Calu3 (cell line): Measurements from ENCODE around the gene KCTD4. TPM values are rescaled to one million over a fixed set of nuclear protein-coding genes. Genes with fewer than 3 reads are reported as not detected.

Experiments
- BruUV-seq: library from RNA; stranded (reverse); fragments of 400-500 nt; replicated peaks from 2 replicates; lab custom pipeline; 2021; lab: Mats Ljungman, UMichigan
- CTCF ChIA-PET: fragments of 300-600 bp; sonication (Branson Sonifier 250); formaldehyde crosslinking; loops from one replicate; lab custom pipeline; 2022; ENCODE audit warnings: antibody characterized with exemption; lab: Charles Lee
- DNase-seq: peaks from one replicate; pipeline ENCODE4 v3.0.0; 2022
- H3K27ac Mint-ChIP-seq: one replicate; pipeline ENCODE4 v1.8.0; 2022; ENCODE audit warnings: mixed read lengths; ENCODE audit not compliant: unreplicated experiment
- H3K27me3 Mint-ChIP-seq: one replicate; pipeline ENCODE4 v1.8.0; 2022; ENCODE audit warnings: mixed read lengths; ENCODE audit not compliant: unreplicated experiment
- H3K36me3 Mint-ChIP-seq: one replicate; pipeline ENCODE4 v1.8.0; 2022; ENCODE audit warnings: mild to moderate bottlenecking, moderate library complexity, mixed read lengths; ENCODE audit not compliant: insufficient read depth, unreplicated experiment
- H3K4me1 Mint-ChIP-seq: one replicate; pipeline ENCODE4 v1.8.0; 2022; ENCODE audit warnings: mild to moderate bottlenecking, low read depth, mixed read lengths; ENCODE audit not compliant: unreplicated experiment
- H3K4me3 Mint-ChIP-seq: one replicate; pipeline ENCODE4 v1.8.0; 2022; ENCODE audit warnings: mild to moderate bottlenecking, low read depth, moderate library complexity, mixed read lengths; ENCODE audit not compliant: unreplicated experiment
- H3K9me3 Mint-ChIP-seq: one replicate; pipeline ENCODE4 v1.8.0; 2022; ENCODE audit warnings: low read depth, mixed read lengths; ENCODE audit not compliant: unreplicated experiment
- CTCF ChIP-seq: fragments of 200-600 bp; IDR thresholded peaks from one replicate; pipeline ENCODE4 v1.8.0; 2022; ENCODE audit warnings: antibody characterized with exemption; ENCODE audit not compliant: unreplicated experiment
- intact Hi-C: fragments of 100-400 bp; cut with micrococcal nuclease; formaldehyde crosslinking; loops from one replicate; pipeline ENCODE4 v1.10.0; 2022; ENCODE audit not compliant: unreplicated experiment
- total RNA-seq: library from RNA; stranded (reverse); gene quantifications from 2 replicates; pipeline ENCODE4 v1.2.3, GENCODE V29; 2022

Gene KCTD4
- total RNA-seq, 1 experiment from 2014 or later = not detected

DNA sequence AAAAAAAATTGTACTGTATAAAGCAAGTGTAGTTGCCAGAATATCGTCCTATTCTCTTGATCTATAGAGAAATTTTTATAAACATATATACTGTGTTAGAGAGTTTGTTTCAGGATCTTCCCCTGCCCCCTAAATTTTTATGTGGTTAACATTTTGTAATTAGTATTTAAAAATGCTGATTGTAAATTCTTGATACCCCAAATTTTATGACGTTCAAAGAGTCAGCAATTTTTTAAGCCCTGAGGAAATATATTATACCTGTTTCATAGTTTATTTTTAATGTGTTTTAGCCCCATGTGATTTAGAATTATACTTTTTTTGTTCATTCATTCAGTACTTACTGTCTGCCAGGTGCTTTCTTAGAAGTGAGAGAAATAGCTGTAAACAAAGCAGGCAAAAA lies 7.3 kb upstream of the KCTD4 start:
- no peak for TF ChIP-seq CTCF
- H3K4me3 Mint-ChIP-seq = no peak overlapping the region

DNA sequence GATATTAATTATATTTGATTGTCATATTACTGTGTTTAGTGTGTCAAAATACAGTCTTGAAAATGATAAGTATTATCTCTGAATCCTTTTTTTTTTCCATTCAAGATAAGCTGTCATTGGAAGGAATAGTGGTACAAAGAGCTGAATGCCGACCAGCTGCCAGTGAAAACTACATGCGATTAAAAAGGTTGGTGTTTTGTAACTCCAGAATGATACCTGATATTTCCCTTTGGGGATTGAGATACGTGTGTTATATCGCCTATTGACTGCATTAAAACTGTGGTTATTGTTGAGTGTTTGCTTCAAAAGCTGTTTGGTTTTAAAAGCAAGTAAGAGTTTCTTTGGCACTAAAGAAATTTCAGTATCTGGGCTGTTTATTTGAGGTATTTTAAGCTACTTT lies 6.5 kb upstream of the KCTD4 start:
- DNase-seq = no peak
- Mint-ChIP-seq H3K4me1 (peaks cover 27% of the 10 kb centered on the region), H3K27ac (no peak overlapping the region), H3K27me3 (no peaks in the 10 kb centered on the region), H3K36me3 (peaks cover 4% of the 10 kb centered on the region), H3K9me3 (no peaks in the 10 kb centered on the region), H3K4me3 (no peak overlapping the region)
- no TSS peak for BruUV-seq
- CTCF ChIA-PET = interaction anchor here (0.7 kb wide), 1 partner anchor 162 kb away, joined by 3 read pairs; no protein-coding TSS in a partner anchor
- no peak for TF ChIP-seq CTCF
- intact Hi-C loops = no loop called here

More for the DNA sequence above, 7.3 kb upstream of the KCTD4 start:
- intact Hi-C loops = no loop called here
- CTCF ChIA-PET = interaction anchor here (0.6 to 0.7 kb wide), 2 partner anchors 41 to 163 kb away, joined by 3 to 5 read pairs; no protein-coding TSS in a partner anchor
- Mint-ChIP-seq H3K4me1 (peaks cover 27% of the 10 kb centered on the region), H3K9me3 (no peaks in the 10 kb centered on the region), H3K36me3 (peaks cover 6% of the 10 kb centered on the region), H3K27ac (no peak overlapping the region), H3K27me3 (no peaks in the 10 kb centered on the region)
- no peak for DNase-seq
- no TSS peak for BruUV-seq

DNA sequence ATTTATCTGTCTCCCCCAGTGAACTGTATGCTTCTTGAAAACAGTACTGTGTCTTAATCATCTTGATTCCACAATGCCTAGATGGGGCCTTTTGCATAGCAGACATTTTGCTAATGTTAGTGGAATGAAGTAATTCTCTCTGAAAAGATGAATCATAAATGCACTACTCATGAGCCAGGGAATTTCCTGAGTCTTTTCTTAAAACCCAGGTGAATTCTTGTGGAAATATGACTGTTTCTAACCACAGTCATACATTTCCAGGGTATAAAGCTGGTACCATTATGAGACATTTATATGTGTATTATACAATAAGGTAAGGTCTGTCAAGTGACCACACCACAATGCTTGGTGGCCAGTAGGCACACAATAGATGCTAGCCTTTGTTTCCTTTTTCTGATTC lies 5.5 kb upstream of the KCTD4 start:
- Mint-ChIP-seq H3K36me3 (peaks cover 4% of the 10 kb centered on the region), H3K4me1 (peaks cover 27% of the 10 kb centered on the region), H3K9me3 (no peaks in the 10 kb centered on the region), H3K27me3 (no peaks in the 10 kb centered on the region), H3K4me3 (no peak overlapping the region), H3K27ac (no peak overlapping the region)
- no peak for TF ChIP-seq CTCF
- DNase-seq = no peak
- no TSS peak for BruUV-seq
- intact Hi-C loops = no loop called here
- CTCF ChIA-PET = interaction anchor here (0.7 kb wide), 1 partner anchor 64 kb away, joined by 3 read pairs; no protein-coding TSS in a partner anchor

DNA sequence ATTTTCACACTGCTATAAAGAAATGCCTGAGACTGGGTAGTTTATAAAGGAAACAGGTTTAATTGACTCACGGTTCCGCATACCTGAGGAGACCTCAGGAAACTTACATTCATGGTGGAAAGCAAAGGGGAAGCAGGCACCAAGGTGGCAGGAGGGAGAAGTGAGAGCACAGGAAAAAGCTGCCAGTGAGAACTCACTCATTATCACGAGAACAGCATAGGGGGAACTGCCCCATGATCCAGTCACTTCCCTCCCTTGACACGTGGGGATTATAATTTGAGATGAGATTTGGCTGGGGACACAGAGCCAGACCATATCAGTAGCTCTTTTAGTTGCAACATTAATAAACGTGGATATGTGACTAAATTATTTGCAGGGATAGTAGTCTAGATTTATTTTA lies 4.3 kb upstream of the KCTD4 start:
- no peak for DNase-seq
- intact Hi-C loops = no loop called here
- H3K27ac Mint-ChIP-seq = no peak overlapping the region
- CTCF ChIA-PET = no interaction called here
- no peaks in the 10 kb centered on the region for H3K27me3 Mint-ChIP-seq
- no peak for TF ChIP-seq CTCF
- H3K9me3 Mint-ChIP-seq = no peaks in the 10 kb centered on the region
- H3K4me3 Mint-ChIP-seq = no peak overlapping the region
- no peaks in the 10 kb centered on the region for H3K36me3 Mint-ChIP-seq
- peaks cover 26% of the 10 kb centered on the region for H3K4me1 Mint-ChIP-seq
- no TSS peak for BruUV-seq
